Prostate gland (tissue), 2 donors: ENCODE results near the gene NMBR. TPM values are rescaled to one million over a fixed set of nuclear protein-coding genes. Genes with fewer than 3 reads are reported as not detected.
"Not testable (repeated sequence)": the region's sequence is repeated elsewhere in the genome, so short reads cannot be mapped to it uniquely, and the experiment has no call there.

Experiments used
- DNase-seq: peaks from one replicate; pipeline ENCODE4 v3.0.0-alpha.2; 2019; ENCODE audit warnings: low spot score
- H3K27ac ChIP-seq, 2 donors: fragments of 200-600 bp; sonication (generic); 2 replicates each; pipeline ENCODE4 v1.5.1; 2017 to 2019
- H3K27me3 ChIP-seq: fragments of 200-600 bp; sonication (generic); replicated peaks from 2 replicates; pipeline ENCODE4 v1.5.1; 2019; ENCODE audit not compliant: insufficient read depth
- H3K36me3 ChIP-seq, 2 donors: fragments of 200-600 bp; sonication (generic); 1 replicate in 1 of 2; 2 replicates in 1 of 2; pipeline versions ENCODE4 v1.5.1 to v1.8.1; 2017 to 2019
- H3K4me1 ChIP-seq: fragments of 200-600 bp; sonication (generic); replicated peaks from 2 replicates; pipeline ENCODE4 v1.5.1; 2019
- H3K4me3 ChIP-seq, 2 donors: fragments of 200-600 bp; sonication (generic); 2 replicates each; pipeline ENCODE4 v1.5.1; 2017 to 2019
- H3K9me3 ChIP-seq: fragments of 200-600 bp; sonication (generic); 2 replicates; pipeline ENCODE4 v1.5.1; 2017
- CTCF ChIP-seq, 4 experiments: fragments of 200-600 bp in 2 of 4; fragments of 450-650 bp in 2 of 4; sonication (generic) in 2 of 4; IDR thresholded peaks; 1 replicate in 3 of 4; 2 replicates in 1 of 4; pipeline ENCODE4 v1.5.1; 2016 to 2019; ENCODE audit warnings: antibody characterized with exemption in 4 of 4, mild to moderate bottlenecking in 2 of 4, moderate library complexity in 2 of 4
- POLR2A ChIP-seq: fragments of 450-650 bp; IDR thresholded peaks from one replicate; pipeline ENCODE4 v1.6.1; 2016; ENCODE audit warnings: antibody characterized with exemption, mild to moderate bottlenecking
- POLR2AphosphoS5 ChIP-seq: sonication (generic); formaldehyde crosslinking; IDR thresholded peaks from one replicate; pipeline ENCODE4 v1.6.1; 2017; ENCODE audit warnings: antibody characterized with exemption
- WGBS: methylation state at CpG from one replicate; pipeline ENCODE4 v1.1.5; 2018; 5-methylcytosine and 5-hydroxymethylcytosine counted together
- intact Hi-C: fragments of 100-400 bp; cut with DNase I; formaldehyde crosslinking; loops from one replicate; pipeline ENCODE4 v1.14.2; 2022
- total RNA-seq, 2 donors: library from RNA; depleted of rRNA; stranded (reverse); fragments of >200 nt; gene quantifications; one replicate each; pipeline ENCODE4 v1.1.0, GENCODE V29; 2016

The NMBR gene
- total RNA-seq, 2 donors from 2014 or later = not detected

GRCh38 chr6:142031035-142031434 is 115.9 kb downstream of the NMBR start:
- intact Hi-C loops = no loop called here
- no peak for DNase-seq
- Histone ChIP-seq H3K4me3 (no peak overlapping the region), H3K36me3 (no peaks in the 10 kb centered on the region), H3K27ac (no peak overlapping the region), H3K4me1 (no peaks in the 10 kb centered on the region), H3K9me3 (no peaks in the 10 kb centered on the region), H3K27me3 (no peaks in the 10 kb centered on the region)
- TF ChIP-seq POLR2A (no peak), POLR2AphosphoS5 (no peak), CTCF (IDR thresholded peaks at IDR 0.05) (no peak)
- WGBS = 60% methylated on average over 4 of the region's 4 CpGs

DNA sequence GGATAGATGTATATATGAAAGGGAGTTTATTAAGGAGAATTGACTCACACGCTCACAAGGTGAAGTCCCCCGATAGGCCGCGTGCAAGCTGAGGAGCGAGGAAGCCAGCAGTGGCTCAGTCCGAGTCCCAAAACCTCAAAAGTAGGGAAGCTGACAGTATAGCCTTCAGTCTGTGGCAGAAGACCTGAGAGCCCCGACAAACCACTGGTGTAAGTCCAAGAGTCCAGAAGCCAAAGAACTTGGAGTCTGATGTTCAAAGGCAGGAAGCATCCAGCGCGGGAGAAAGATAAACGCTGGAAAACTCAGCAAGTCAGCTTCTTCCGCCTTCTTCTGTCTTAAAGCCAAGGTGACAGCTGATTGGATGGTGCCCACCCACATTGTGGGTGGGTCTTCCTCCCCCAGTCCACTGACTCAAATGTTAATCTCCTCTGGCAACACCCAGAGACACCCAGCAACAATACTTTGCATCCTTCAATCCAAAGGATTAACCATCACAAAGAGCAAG is 116.8 kb downstream of the NMBR start:
- intact Hi-C loops = no loop called here
- Histone ChIP-seq H3K36me3 (no peaks in the 10 kb centered on the region), H3K4me1 (no peaks in the 10 kb centered on the region), H3K9me3 (no peaks in the 10 kb centered on the region), H3K4me3 (no peak overlapping the region), H3K27ac (no peak overlapping the region), H3K27me3 (no peaks in the 10 kb centered on the region)
- no peak for DNase-seq
- TF ChIP-seq CTCF (IDR thresholded peaks at IDR 0.05) (no peak), POLR2AphosphoS5 (no peak), POLR2A (no peak)
- WGBS = 73% methylated on average over 11 of the region's 11 CpGs

GRCh38 chr6:142028527-142028926 is 118.4 kb downstream of the NMBR start:
- Histone ChIP-seq H3K4me3 (no peak overlapping the region), H3K27me3 (no peaks in the 10 kb centered on the region), H3K4me1 (no peaks in the 10 kb centered on the region), H3K9me3 (no peaks in the 10 kb centered on the region), H3K27ac (no peak overlapping the region), H3K36me3 (no peaks in the 10 kb centered on the region)
- TF ChIP-seq POLR2A (no peak), POLR2AphosphoS5 (no peak), CTCF (IDR thresholded peaks at IDR 0.05) (no peak)
- intact Hi-C loops = no loop called here
- DNase-seq = no peak
- WGBS = 97% methylated on average over 3 of the region's 3 CpGs

- H3K9me3 ChIP-seq, H3K4me3 ChIP-seq, DNase-seq, intact Hi-C loops, H3K27ac ChIP-seq, H3K4me1 ChIP-seq, H3K36me3 ChIP-seq, H3K27me3 ChIP-seq: not testable (repeated sequence)
- 90% methylated on average over 3 of the region's 3 CpGs for WGBS
These were observed 119.1 kb downstream of the NMBR start for GRCh38 chr6:142027804-142028203.

DNA sequence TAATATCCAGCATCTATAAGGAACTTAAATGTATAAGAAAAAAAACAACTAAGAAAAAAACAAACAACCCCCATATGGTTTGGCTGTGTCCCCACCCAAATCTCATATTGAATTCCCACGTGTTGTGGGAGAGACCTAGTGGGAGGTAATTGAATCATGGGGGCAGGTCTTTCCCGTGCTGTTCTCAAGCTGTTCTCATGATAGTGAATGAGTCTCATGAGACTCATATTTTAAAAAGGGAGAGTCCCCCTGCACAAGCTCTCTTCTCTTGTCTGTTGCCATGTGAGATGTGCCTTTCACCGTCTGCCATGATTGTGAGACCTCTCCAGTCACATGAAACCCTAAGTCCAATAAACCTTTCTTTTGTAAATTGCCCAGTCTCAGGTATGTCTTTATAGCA is 119.8 kb downstream of the NMBR start:
- intact Hi-C loops = no loop called here
- 74% methylated on average over 3 of the region's 3 CpGs for WGBS
- Histone ChIP-seq H3K4me3 (no peak overlapping the region), H3K36me3 (no peaks in the 10 kb centered on the region), H3K9me3 (no peaks in the 10 kb centered on the region), H3K4me1 (no peaks in the 10 kb centered on the region), H3K27ac (no peak overlapping the region), H3K27me3 (no peaks in the 10 kb centered on the region)
- DNase-seq = no peak
- TF ChIP-seq POLR2AphosphoS5 (no peak), CTCF (IDR thresholded peaks at IDR 0.05) (no peak), POLR2A (no peak)
